Measurements from ENCODE around the gene ETV3. TPM values are rescaled to one million over a fixed set of nuclear protein-coding genes. Genes with fewer than 3 reads are reported as not detected.

ETV3 gene
- total and polyA plus RNA-seq, 2 of the 8 experiments (the other 6 are each of a cell fraction or from before 2014, with no cell fraction given), result 6.0 to 23.8 TPM

DNA sequence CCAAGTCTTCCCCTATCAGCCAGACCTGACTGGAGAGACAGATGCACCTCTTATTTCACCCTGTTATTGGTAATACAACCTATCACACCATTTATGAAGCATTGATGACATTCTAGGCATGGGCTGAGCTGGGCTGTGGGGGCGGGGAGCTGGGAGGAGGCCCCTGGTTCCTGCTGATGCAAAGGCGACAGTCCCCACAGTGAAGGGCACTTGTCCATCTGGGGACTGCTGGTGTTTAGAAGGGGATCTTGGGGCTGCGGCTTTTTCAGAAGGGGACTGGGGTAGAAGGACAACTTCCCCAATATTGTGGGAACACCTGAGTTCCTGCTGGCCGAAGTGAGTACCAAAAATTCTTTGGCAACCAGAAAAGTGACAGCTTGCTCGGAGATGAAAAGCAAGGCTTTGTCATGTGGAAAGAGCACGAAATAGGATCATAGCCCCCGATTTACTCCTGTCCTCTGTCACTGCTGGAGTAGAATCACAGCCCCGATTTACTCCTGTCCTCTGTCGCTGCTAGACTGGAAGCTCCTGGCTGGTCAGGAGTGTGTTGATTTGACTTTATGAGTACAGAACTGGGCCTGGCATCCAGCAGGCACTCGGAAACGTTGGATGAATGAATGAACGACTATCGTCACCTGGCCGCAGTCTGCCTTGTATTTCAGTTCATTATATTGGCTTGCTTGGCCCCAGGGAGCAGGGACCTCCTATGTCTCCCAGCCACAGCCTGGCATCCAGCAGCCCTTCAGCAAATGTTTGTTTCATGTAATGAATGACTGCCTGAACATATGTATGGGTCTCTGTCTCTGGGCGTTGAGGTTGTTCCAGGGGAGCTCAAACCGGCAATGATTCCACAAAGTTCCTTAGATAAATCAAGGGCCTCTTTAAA lies 22.1 kb downstream of the ETV3 start:
- FAIRE-seq, result no peak

More for the DNA sequence above, 22.1 kb downstream of the ETV3 start:
- no peak overlapping the region for H4K8ac ChIP-seq (ENCODE audit: extremely low read depth, insufficient read depth, low read length)
- CTCF ChIA-PET (ENCODE audit: partially characterized antibody), result interaction anchor here (0.5 to 9.2 kb wide), 12 partner anchors 9 to 316 kb away, joined by 3 to 67 read pairs (median 4); partner anchors contain the start of gene ETV3L
- peaks cover 23 to 54% (median 39%) of the 10 kb centered on the region in 4 experiments for H3K4me1 ChIP-seq (replicated peaks in 1 of 4; ENCODE audit: control insufficient read depth in 3 of 4, insufficient read depth in 4 of 4, low read length in 3 of 4)
- H3K79me2 ChIP-seq (ENCODE audit: control insufficient read depth in 1 of 2, insufficient read depth in 2 of 2, low read length in 2 of 2), result no peaks in the 10 kb centered on the region
- H3K36me3 ChIP-seq (ENCODE audit: control insufficient read depth in 2 of 4, insufficient read depth in 4 of 4, low read length in 3 of 4), result no peaks in the 10 kb centered on the region
- no peak overlapping the region for H4K5ac ChIP-seq (ENCODE audit: insufficient read length, low read depth, low read length)
- H2BK15ac ChIP-seq (ENCODE audit: low read length), result 0 out of 2 replicates have a peak overlapping the region, but pooled peaks have one; percentile 2
- H3K23me2 ChIP-seq (ENCODE audit: low read depth, low read length), result peaks cover 6% of the 10 kb centered on the region; the same call in 1 of the 2 replicates
- no peak overlapping the region for H3K9ac ChIP-seq (replicated peaks in 1 of 4; ENCODE audit: extremely low read depth in 1 of 4, low read depth in 3 of 4, low read length in 3 of 4)
- H2BK5ac ChIP-seq (ENCODE audit: low read depth, low read length), result peak overlapping the region; percentile 93
- no peak overlapping the region for H3K14ac ChIP-seq (ENCODE audit: insufficient read length)
- peak overlapping the region; percentile 24 for H3K18ac ChIP-seq (ENCODE audit: extremely low read depth, low read length)
- H2BK120ac ChIP-seq (replicated peaks; ENCODE audit: low read depth, low read length), result peak overlapping the region; percentile 41
- TF ChIP-seq SP2 (IDR thresholded peaks at IDR 0.05; ENCODE audit: low read length), result no peak
- TF ChIP-seq KDM5A (IDR thresholded peaks at IDR 0.05; ENCODE audit: low read length), result no peak
- peak overlapping the region in 1 of 4 experiments; percentile 14; a peak in 1 of 8 replicates for H3K4me3 ChIP-seq (ENCODE audit: extremely low read depth in 1 of 4, insufficient read depth in 2 of 4, low read depth in 3 of 4, low read length in 4 of 4)
- H2AK5ac ChIP-seq (ENCODE audit: low read depth, low read length), result no peak overlapping the region
- H3K9me3 ChIP-seq (ENCODE audit: insufficient read depth in 2 of 2, low read depth in 1 of 2, low read length in 1 of 2), result no peaks in the 10 kb centered on the region
- H4K91ac ChIP-seq (replicated peaks; ENCODE audit: insufficient read length, low read length), result peak overlapping the region; percentile 75
- peak overlapping the region; percentile 74; the same call in 1 of the 2 replicates for H2BK20ac ChIP-seq (ENCODE audit: low read length)
- peak overlapping the region; percentile 96; the same call in 1 of the 2 replicates for H2BK12ac ChIP-seq (ENCODE audit: low read depth, low read length)
- no peak overlapping the region for H3K56ac ChIP-seq (replicated peaks; ENCODE audit: insufficient read length, low read depth, low read length)
- whole genome bisulfite sequencing, 2 experiments (ENCODE audit: extremely low coverage in 1 of 2, insufficient coverage in 1 of 2, insufficient read length in 1 of 2, insufficient replicate concordance in 2 of 2, low coverage in 1 of 2, low lambda C conversion rate in 2 of 2, missing lambda C conversion rate in 1 of 2), result 73% methylated on average over 16 of the region's 16 CpGs; no CpG with 5 or more reads in 1 of the 2 experiments
- DNase-seq (ENCODE audit: low read depth in 1 of 2, low spot score in 2 of 2), result peak in 1 of 2 experiments; percentile 44
- H3K79me1 ChIP-seq (ENCODE audit: low read depth, low read length), result no peaks in the 10 kb centered on the region
- H3K23ac ChIP-seq (ENCODE audit: insufficient read length), result no peak overlapping the region
- H2AFZ ChIP-seq (ENCODE audit: low read length), result peak overlapping the region; percentile 65; the same call in 1 of the 2 replicates
- peaks cover 0 to 8% (median 2%) of the 10 kb centered on the region in 4 experiments; a peak in 4 of 7 replicates for H3K27me3 ChIP-seq (replicated peaks in 1 of 4; ENCODE audit: control insufficient read depth in 3 of 4, extremely low read depth in 1 of 4, insufficient read depth in 3 of 4, low read length in 3 of 4)
- H3K4ac ChIP-seq (replicated peaks; ENCODE audit: insufficient read length, low read depth, low read length), result no peak overlapping the region
- POLR2A ChIA-PET (ENCODE audit: partially characterized antibody), result interaction anchor here (0.9 to 4.1 kb wide), 5 partner anchors 9 to 37 kb away, joined by 3 to 21 read pairs (median 4); partner anchors contain the start of gene ETV3
- no peaks in the 10 kb centered on the region for H4K20me1 ChIP-seq (replicated peaks in 1 of 2; ENCODE audit: control insufficient read depth in 1 of 2, insufficient read depth in 2 of 2, low read length in 2 of 2)
- peak overlapping the region; percentile 3 to 35; a peak in 2 of 4 replicates for H3K4me2 ChIP-seq (ENCODE audit: insufficient read depth in 1 of 2, low read depth in 2 of 2, low read length in 2 of 2)
- H3K27ac ChIP-seq (ENCODE audit: low read depth, low read length), result no peak overlapping the region

Data from H1 (cell line).